Nephron (organoid): Measurements from ENCODE around the gene CDCA3.

Source experiments
- H3K27ac Mint-ChIP-seq, 3 experiments: 2 replicates each; pipeline ENCODE4 v1.8.0; 2020; ENCODE audit warnings: mixed read lengths in 3 of 3, mild to moderate bottlenecking in 2 of 3, moderate library complexity in 1 of 3
- H3K27me3 Mint-ChIP-seq: 2 replicates; pipeline ENCODE4 v1.8.0; 2021; ENCODE audit warnings: low read depth, mild to moderate bottlenecking, moderate library complexity, mixed read lengths
- H3K36me3 Mint-ChIP-seq: 2 replicates; pipeline ENCODE4 v1.8.0; 2020; ENCODE audit warnings: low read depth, mixed read lengths
- H3K4me1 Mint-ChIP-seq: 2 replicates; pipeline ENCODE4 v1.8.0; 2020; ENCODE audit warnings: mixed read lengths
- H3K4me3 Mint-ChIP-seq, 3 experiments: 2 replicates each; pipeline ENCODE4 v1.8.0; 2020; ENCODE audit warnings: mild to moderate bottlenecking in 3 of 3, mixed read lengths in 3 of 3, moderate library complexity in 2 of 3
- H3K9me3 Mint-ChIP-seq: 2 replicates; pipeline ENCODE4 v1.8.0; 2020; ENCODE audit warnings: mixed read lengths
- TF ChIP-seq, protein P1 (sequence below), 3 experiments: fragments of 200-600 bp; sonication (generic); IDR thresholded peaks; one replicate each; pipeline ENCODE4 v1.5.0; 2021; ENCODE audit warnings: antibody characterized with exemption in 3 of 3; ENCODE audit not compliant: unreplicated experiment in 3 of 3

CDCA3 gene

DNA sequence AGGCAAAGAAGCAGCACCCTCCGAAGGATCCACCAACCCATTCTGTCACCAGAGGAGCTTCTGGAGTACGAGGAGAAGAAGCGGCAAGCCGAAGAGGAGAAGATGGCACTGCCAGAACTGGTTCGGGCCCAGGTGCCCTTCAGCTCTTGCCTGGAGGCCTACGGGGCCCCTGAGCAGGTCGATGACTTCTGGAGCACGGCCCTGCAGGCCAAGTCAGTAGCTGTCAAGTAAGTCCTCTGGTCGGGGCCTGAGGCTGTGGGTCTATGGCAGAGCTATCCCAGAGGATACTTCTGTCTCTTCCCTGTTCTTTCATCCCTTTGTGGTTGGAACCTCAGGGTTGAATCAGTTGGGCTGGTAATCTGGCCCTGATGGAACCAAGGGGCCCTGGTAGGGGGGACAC lies 10.3 kb upstream of the CDCA3 start:
- peaks cover 3% of the 10 kb centered on the region for H3K27me3 Mint-ChIP-seq
- no peaks in the 10 kb centered on the region for H3K9me3 Mint-ChIP-seq
- H3K27ac Mint-ChIP-seq, result no peak overlapping the region
- H3K4me3 Mint-ChIP-seq, result no peak overlapping the region
- TF ChIP-seq, protein P1, sequence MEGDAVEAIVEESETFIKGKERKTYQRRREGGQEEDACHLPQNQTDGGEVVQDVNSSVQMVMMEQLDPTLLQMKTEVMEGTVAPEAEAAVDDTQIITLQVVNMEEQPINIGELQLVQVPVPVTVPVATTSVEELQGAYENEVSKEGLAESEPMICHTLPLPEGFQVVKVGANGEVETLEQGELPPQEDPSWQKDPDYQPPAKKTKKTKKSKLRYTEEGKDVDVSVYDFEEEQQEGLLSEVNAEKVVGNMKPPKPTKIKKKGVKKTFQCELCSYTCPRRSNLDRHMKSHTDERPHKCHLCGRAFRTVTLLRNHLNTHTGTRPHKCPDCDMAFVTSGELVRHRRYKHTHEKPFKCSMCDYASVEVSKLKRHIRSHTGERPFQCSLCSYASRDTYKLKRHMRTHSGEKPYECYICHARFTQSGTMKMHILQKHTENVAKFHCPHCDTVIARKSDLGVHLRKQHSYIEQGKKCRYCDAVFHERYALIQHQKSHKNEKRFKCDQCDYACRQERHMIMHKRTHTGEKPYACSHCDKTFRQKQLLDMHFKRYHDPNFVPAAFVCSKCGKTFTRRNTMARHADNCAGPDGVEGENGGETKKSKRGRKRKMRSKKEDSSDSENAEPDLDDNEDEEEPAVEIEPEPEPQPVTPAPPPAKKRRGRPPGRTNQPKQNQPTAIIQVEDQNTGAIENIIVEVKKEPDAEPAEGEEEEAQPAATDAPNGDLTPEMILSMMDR (IDR thresholded peaks at IDR 0.05; ENCODE audit: unreplicated experiment in 3 of 3), result no peak
- peaks cover 2% of the 10 kb centered on the region for H3K4me1 Mint-ChIP-seq
- H3K36me3 Mint-ChIP-seq, result peaks cover 73% of the 10 kb centered on the region

DNA sequence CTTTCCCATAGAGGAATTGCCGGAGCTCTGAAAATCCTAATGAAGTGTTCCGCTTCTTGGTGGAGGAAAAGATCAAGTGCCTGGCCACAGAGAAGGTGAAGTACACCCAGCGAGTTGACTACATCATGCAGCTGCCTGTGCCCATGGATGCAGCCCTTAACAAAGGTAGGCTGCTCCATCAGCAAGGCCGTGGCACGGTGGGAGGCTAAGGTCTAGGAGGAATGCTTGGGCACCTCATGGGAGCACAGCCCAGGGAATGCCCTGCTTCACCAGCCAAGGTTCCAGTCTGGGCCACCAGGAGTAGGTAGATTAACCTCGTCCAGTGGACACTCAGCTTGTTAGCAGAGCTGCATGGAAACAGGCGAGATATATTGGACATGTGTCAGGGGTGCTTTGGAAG lies 9.9 kb upstream of the CDCA3 start:
- Mint-ChIP-seq H3K4me1 (no peaks in the 10 kb centered on the region), H3K27me3 (peaks cover 3% of the 10 kb centered on the region), H3K27ac (no peak overlapping the region), H3K4me3 (no peak overlapping the region), H3K9me3 (no peaks in the 10 kb centered on the region), H3K36me3 (peaks cover 74% of the 10 kb centered on the region)
- TF ChIP-seq, protein P1 (IDR thresholded peaks at IDR 0.05; ENCODE audit: unreplicated experiment in 3 of 3), result no peak

DNA sequence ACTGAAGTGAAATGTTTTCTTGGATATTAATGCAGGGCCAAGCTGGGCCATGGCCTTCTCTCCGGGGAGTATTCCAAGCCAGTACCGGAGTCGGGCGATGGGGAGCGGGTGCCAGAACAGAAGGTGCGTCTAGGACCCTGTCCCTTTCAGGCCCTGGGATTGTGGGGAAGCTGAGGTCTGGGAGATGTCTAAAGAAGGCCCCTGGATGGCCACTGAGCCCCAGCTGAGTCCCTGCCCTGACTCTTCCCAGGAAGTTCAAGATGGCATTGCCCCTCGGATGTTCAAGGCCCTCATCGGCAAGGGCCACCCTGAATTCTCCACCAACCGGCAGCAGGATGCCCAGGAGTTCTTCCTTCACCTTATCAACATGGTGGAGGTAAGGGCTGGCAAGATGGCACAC lies 9.0 kb upstream of the CDCA3 start:
- no peak overlapping the region for H3K4me3 Mint-ChIP-seq
- peaks cover 70% of the 10 kb centered on the region for H3K36me3 Mint-ChIP-seq
- H3K4me1 Mint-ChIP-seq, result no peaks in the 10 kb centered on the region
- peaks cover 3% of the 10 kb centered on the region for H3K27me3 Mint-ChIP-seq
- TF ChIP-seq, protein P1 (IDR thresholded peaks at IDR 0.05; ENCODE audit: unreplicated experiment in 3 of 3), result no peak
- no peaks in the 10 kb centered on the region for H3K9me3 Mint-ChIP-seq
- H3K27ac Mint-ChIP-seq, result no peak overlapping the region

DNA sequence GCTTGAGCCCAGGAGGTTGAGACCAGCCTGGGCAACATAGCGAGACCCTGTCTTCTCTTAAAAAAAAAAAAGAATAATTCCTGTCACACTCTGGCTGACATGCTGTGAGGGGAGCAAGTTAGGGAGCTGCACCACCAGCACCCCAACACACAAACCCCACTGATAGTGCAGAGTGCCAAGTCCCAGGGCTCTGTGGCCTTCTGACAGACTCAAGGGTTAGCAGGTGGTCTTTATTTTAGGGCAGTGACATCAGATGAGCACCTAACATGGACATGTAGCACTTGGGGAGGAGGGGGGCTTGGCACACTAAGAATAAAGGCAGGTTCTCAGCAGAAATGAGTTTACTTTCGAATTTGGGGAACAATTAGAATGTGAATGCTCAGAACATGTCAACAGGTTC lies 7.7 kb upstream of the CDCA3 start:
- no peak overlapping the region for H3K27ac Mint-ChIP-seq
- H3K4me1 Mint-ChIP-seq, result peaks cover 4% of the 10 kb centered on the region
- H3K36me3 Mint-ChIP-seq, result peaks cover 65% of the 10 kb centered on the region
- H3K4me3 Mint-ChIP-seq, result no peak overlapping the region
- no peaks in the 10 kb centered on the region for H3K9me3 Mint-ChIP-seq
- TF ChIP-seq, protein P1 (IDR thresholded peaks at IDR 0.05; ENCODE audit: unreplicated experiment in 3 of 3), result no peak
- peaks cover 3% of the 10 kb centered on the region for H3K27me3 Mint-ChIP-seq

DNA sequence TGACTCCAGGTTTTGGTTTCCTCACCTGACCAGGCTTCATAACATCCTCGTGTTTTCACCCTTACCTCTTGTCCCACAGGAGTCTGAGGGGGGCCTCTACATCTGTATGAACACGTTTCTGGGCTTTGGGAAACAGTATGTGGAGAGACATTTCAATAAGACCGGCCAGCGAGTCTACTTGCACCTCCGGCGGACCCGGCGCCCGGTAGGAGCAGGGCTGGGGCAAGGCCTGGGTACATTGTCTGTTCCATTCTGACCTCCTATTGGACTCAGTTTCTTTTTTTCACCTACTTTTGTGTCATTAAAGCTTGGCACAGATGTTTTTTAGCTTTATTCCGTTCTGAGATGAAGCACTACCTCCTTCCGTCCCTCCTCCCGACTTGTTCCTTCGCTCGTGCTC lies 4.2 kb upstream of the CDCA3 start:
- Mint-ChIP-seq H3K4me1 (peaks cover 21% of the 10 kb centered on the region), H3K9me3 (no peaks in the 10 kb centered on the region), H3K36me3 (peaks cover 45% of the 10 kb centered on the region), H3K27me3 (peaks cover 3% of the 10 kb centered on the region), H3K27ac (no peak overlapping the region), H3K4me3 (peak overlapping the region in 1 of 3 experiments; percentile 26)
- TF ChIP-seq, protein P1 (IDR thresholded peaks at IDR 0.05; ENCODE audit: unreplicated experiment in 3 of 3), result no peak

DNA sequence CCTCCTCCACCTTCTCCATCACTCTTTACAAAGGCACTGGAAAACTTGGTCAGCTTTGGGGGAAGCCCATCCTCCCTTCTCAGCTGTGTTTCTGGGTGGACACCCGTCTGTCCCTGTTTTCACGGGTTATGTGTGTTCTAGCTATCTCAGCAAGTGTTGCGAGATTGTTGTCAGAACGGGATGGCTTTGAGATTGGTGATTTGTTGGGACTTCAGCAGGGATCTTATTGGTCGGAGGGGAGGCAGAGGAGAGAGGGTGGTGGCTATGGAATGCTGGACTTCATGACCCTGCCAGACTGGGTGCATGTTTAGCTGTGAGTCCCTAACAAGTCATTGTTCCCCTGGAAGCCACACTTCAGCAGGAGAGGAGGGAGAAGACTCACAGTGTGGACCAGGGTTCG lies 3.0 kb upstream of the CDCA3 start:
- Mint-ChIP-seq H3K9me3 (no peaks in the 10 kb centered on the region), H3K27ac (peak overlapping the region; percentile 75 to 97 (median 96)), H3K4me1 (peaks cover 33% of the 10 kb centered on the region), H3K27me3 (no peaks in the 10 kb centered on the region), H3K4me3 (peak overlapping the region; percentile 87 to 91 (median 91)), H3K36me3 (peaks cover 39% of the 10 kb centered on the region)
- TF ChIP-seq, protein P1 (IDR thresholded peaks at IDR 0.05; ENCODE audit: unreplicated experiment in 3 of 3), result no peak
